ENCODE results near the gene WDSUB1. TPM values are rescaled to one million over a fixed set of nuclear protein-coding genes. Genes with fewer than 3 reads are reported as not detected.

WDSUB1 gene
- total RNA-seq, 3 donors from 2014 or later (not counting 1 experiment from before 2014, with no cell fraction given) = 13.7 to 21.2 (median 14.9) TPM

GRCh38 chr2:159317392-159318088, 31.0 kb upstream of the WDSUB1 start:
- Mint-ChIP-seq H3K27ac (peak overlapping the region in 1 of 2 donors; percentile 57), H3K9me3 (no peaks in the 10 kb centered on the region), H3K27me3 (ENCODE audit: low read depth in 2 of 2) (no peaks in the 10 kb centered on the region), H3K4me1 (no peaks in the 10 kb centered on the region), H3K4me3 (no peak overlapping the region), H3K36me3 (no peaks in the 10 kb centered on the region)
- Histone ChIP-seq H3K4me3 (ENCODE audit: low read length) (no peak overlapping the region), H3K27ac (ENCODE audit: low read length) (no peak overlapping the region), H3K36me3 (ENCODE audit: control insufficient read depth, insufficient read depth, low read length) (peaks cover 4% of the 10 kb centered on the region), H3K9me3 (ENCODE audit: control insufficient read depth, insufficient read depth, low read length) (no peaks in the 10 kb centered on the region), H3K27me3 (ENCODE audit: control insufficient read depth, insufficient read depth, low read length) (no peaks in the 10 kb centered on the region), H3K4me1 (ENCODE audit: control insufficient read depth, insufficient read depth, low read length) (no peaks in the 10 kb centered on the region)
- ATAC-seq (peak in 1 of 3 donors; percentile 29), DNase-seq (no peak)
- intact Hi-C loops (cut with micrococcal nuclease) = no loop called here
- no peak for TF ChIP-seq CTCF (IDR thresholded peaks at IDR 0.05)
- WGBS (ENCODE audit: insufficient coverage) = 72% methylated on average over 2 of the region's 3 CpGs

- H3K27me3 Mint-ChIP-seq (ENCODE audit: low read depth in 2 of 2) = peaks cover 0 to 6% of the 10 kb centered on the region in 2 donors
- DNase-seq (no peak), ATAC-seq (no peak)
- intact Hi-C loops (cut with micrococcal nuclease) = no loop called here
- H3K27ac Mint-ChIP-seq = no peak overlapping the region
- Histone ChIP-seq H3K9me3 (ENCODE audit: control insufficient read depth, insufficient read depth, low read length) (no peaks in the 10 kb centered on the region), H3K4me1 (ENCODE audit: control insufficient read depth, insufficient read depth, low read length) (no peaks in the 10 kb centered on the region), H3K4me3 (ENCODE audit: low read length) (no peak overlapping the region), H3K27me3 (ENCODE audit: control insufficient read depth, insufficient read depth, low read length) (no peaks in the 10 kb centered on the region), H3K27ac (ENCODE audit: low read length) (no peak overlapping the region), H3K36me3 (ENCODE audit: control insufficient read depth, insufficient read depth, low read length) (no peaks in the 10 kb centered on the region)
- peaks cover 14% of the 10 kb centered on the region for H3K36me3 Mint-ChIP-seq
- TF ChIP-seq CTCF (IDR thresholded peaks at IDR 0.05) = no peak
- no peaks in the 10 kb centered on the region for H3K4me1 Mint-ChIP-seq
- peaks cover 6 to 8% of the 10 kb centered on the region in 2 donors for H3K9me3 Mint-ChIP-seq
- H3K4me3 Mint-ChIP-seq = no peak overlapping the region
Measured at GRCh38 chr2:159307942-159308341, 21.4 kb upstream of the WDSUB1 start.

GRCh38 chr2:159300586-159300985, 14.1 kb upstream of the WDSUB1 start:
- Mint-ChIP-seq H3K36me3 (peaks cover 14% of the 10 kb centered on the region), H3K4me3 (no peak overlapping the region), H3K4me1 (no peaks in the 10 kb centered on the region), H3K27me3 (ENCODE audit: low read depth in 2 of 2) (peaks cover 0 to 7% of the 10 kb centered on the region in 2 donors), H3K9me3 (peaks cover 6 to 8% of the 10 kb centered on the region in 2 donors), H3K27ac (no peak overlapping the region)
- ATAC-seq (no peak), DNase-seq (no peak)
- Histone ChIP-seq H3K27ac (ENCODE audit: low read length) (no peak overlapping the region), H3K9me3 (ENCODE audit: control insufficient read depth, insufficient read depth, low read length) (no peaks in the 10 kb centered on the region), H3K36me3 (ENCODE audit: control insufficient read depth, insufficient read depth, low read length) (no peaks in the 10 kb centered on the region), H3K4me3 (ENCODE audit: low read length) (no peak overlapping the region), H3K4me1 (ENCODE audit: control insufficient read depth, insufficient read depth, low read length) (no peaks in the 10 kb centered on the region), H3K27me3 (ENCODE audit: control insufficient read depth, insufficient read depth, low read length) (no peaks in the 10 kb centered on the region)
- 93% methylated on average over 3 of the region's 3 CpGs for WGBS (ENCODE audit: insufficient coverage)
- no peak for TF ChIP-seq CTCF (IDR thresholded peaks at IDR 0.05)
- intact Hi-C loops (cut with micrococcal nuclease) = no loop called here

GRCh38 chr2:159298967-159299366, 12.5 kb upstream of the WDSUB1 start:
- Histone ChIP-seq H3K9me3 (ENCODE audit: control insufficient read depth, insufficient read depth, low read length) (no peaks in the 10 kb centered on the region), H3K27me3 (ENCODE audit: control insufficient read depth, insufficient read depth, low read length) (no peaks in the 10 kb centered on the region), H3K36me3 (ENCODE audit: control insufficient read depth, insufficient read depth, low read length) (no peaks in the 10 kb centered on the region), H3K4me3 (ENCODE audit: low read length) (no peak overlapping the region), H3K4me1 (ENCODE audit: control insufficient read depth, insufficient read depth, low read length) (no peaks in the 10 kb centered on the region), H3K27ac (ENCODE audit: low read length) (no peak overlapping the region)
- DNase-seq (no peak), ATAC-seq (no peak)
- Mint-ChIP-seq H3K4me1 (no peaks in the 10 kb centered on the region), H3K4me3 (no peak overlapping the region), H3K9me3 (peaks cover under 1 to 1% of the 10 kb centered on the region in 2 donors), H3K27me3 (ENCODE audit: low read depth in 2 of 2) (peaks cover 0 to 4% of the 10 kb centered on the region in 2 donors), H3K36me3 (peaks cover 4% of the 10 kb centered on the region), H3K27ac (no peak overlapping the region)
- TF ChIP-seq CTCF (IDR thresholded peaks at IDR 0.05) = no peak
- intact Hi-C loops (cut with micrococcal nuclease) = no loop called here

Data from natural killer cell (primary cell).